H1 (cell line): ENCODE measurements around the gene OAS3. TPM values are rescaled to one million over a fixed set of nuclear protein-coding genes. Genes with fewer than 3 reads are reported as not detected.

Experiments used
- CTCF ChIA-PET: fragments of 300-600 bp; sonication (Branson Sonifier 250); formaldehyde crosslinking; loops from one replicate; lab custom pipeline; 2021; ENCODE audit not compliant: partially characterized antibody; lab: Charles Lee
- POLR2A ChIA-PET: fragments of 300-600 bp; sonication (Branson Sonifier 250); formaldehyde crosslinking; loops from one replicate; lab custom pipeline; 2021; ENCODE audit warnings: inconsistent platforms; ENCODE audit not compliant: partially characterized antibody; lab: Charles Lee
- DNase-seq, 2 experiments: peaks; one replicate each; pipeline versions ENCODE4 v3.0.0 to v3.0.0-alpha.2; 2010 to 2022; ENCODE audit warnings: low spot score in 2 of 2, low read depth in 1 of 2, mixed read lengths in 1 of 2
- FAIRE-seq: peaks from 2 replicates; lab custom pipeline; 2011; peaks lifted over from hg19 to GRCh38; lab: Jason Lieb, UNC
- H2AFZ ChIP-seq: 2 replicates; pipeline ENCODE4 v1.8.1; 2012; ENCODE audit warnings: low read length, inconsistent platforms
- H2AK5ac ChIP-seq: 2 replicates; pipeline ENCODE4 v1.6.1; 2013; ENCODE audit warnings: low read depth, low read length
- H2BK120ac ChIP-seq: replicated peaks from 2 replicates; pipeline ENCODE3; 2013; ENCODE audit warnings: low read depth, low read length, inconsistent platforms
- H2BK12ac ChIP-seq: 2 replicates; pipeline ENCODE4 v1.6.1; 2013; ENCODE audit warnings: low read depth, low read length
- H2BK15ac ChIP-seq: 2 replicates; pipeline ENCODE4 v1.6.1; 2013; ENCODE audit warnings: low read length
- H2BK20ac ChIP-seq: 2 replicates; pipeline ENCODE4 v1.6.1; 2013; ENCODE audit warnings: low read length
- H2BK5ac ChIP-seq: 2 replicates; pipeline ENCODE4 v1.6.1; 2013; ENCODE audit warnings: low read depth, low read length
- H3K14ac ChIP-seq: 2 replicates; pipeline ENCODE4 v1.6.1; 2013; ENCODE audit warnings: inconsistent platforms; ENCODE audit not compliant: insufficient read length
- H3K18ac ChIP-seq: 2 replicates; pipeline ENCODE4 v1.6.1; 2013; ENCODE audit warnings: low read length; ENCODE audit errors: extremely low read depth
- H3K23ac ChIP-seq: 2 replicates; pipeline ENCODE4 v1.6.1; 2013; ENCODE audit warnings: inconsistent platforms; ENCODE audit not compliant: insufficient read length
- H3K23me2 ChIP-seq: 2 replicates; pipeline ENCODE4 v1.6.1; 2013; ENCODE audit warnings: low read depth, low read length
- H3K27ac ChIP-seq: 2 replicates; pipeline ENCODE4 v1.6.1; 2011; ENCODE audit warnings: low read depth, low read length, inconsistent platforms
- H3K27me3 ChIP-seq, 4 experiments: replicated peaks in 1 of 4; 1 replicate in 1 of 4; 2 replicates in 3 of 4; pipeline versions ENCODE4 v1.6.1 to v1.8.1; 2011 to 2013; ENCODE audit warnings: low read length in 3 of 4, mild to moderate bottlenecking in 3 of 4, inconsistent platforms in 2 of 4, mixed read lengths in 2 of 4, moderate library complexity in 1 of 4; ENCODE audit not compliant: control insufficient read depth in 3 of 4, insufficient read depth in 3 of 4; ENCODE audit errors: extremely low read depth in 1 of 4
- H3K36me3 ChIP-seq, 4 experiments: 2 replicates each; pipeline versions ENCODE4 v1.6.1 to v1.8.1; 2011 to 2013; ENCODE audit warnings: mild to moderate bottlenecking in 4 of 4, low read length in 3 of 4, moderate library complexity in 2 of 4, control low read depth in 1 of 4, inconsistent platforms in 1 of 4; ENCODE audit not compliant: insufficient read depth in 4 of 4, control insufficient read depth in 2 of 4
- H3K4ac ChIP-seq: replicated peaks from 2 replicates; pipeline ENCODE3; 2013; ENCODE audit warnings: low read length, low read depth, mixed read lengths, inconsistent platforms; ENCODE audit not compliant: insufficient read length
- H3K4me1 ChIP-seq, 4 experiments: replicated peaks in 1 of 4; 1 replicate in 1 of 4; 2 replicates in 3 of 4; pipeline versions ENCODE4 v1.6.1 to v1.8.1; 2011 to 2013; ENCODE audit warnings: low read length in 3 of 4, inconsistent platforms in 2 of 4, mixed read lengths in 1 of 4; ENCODE audit not compliant: insufficient read depth in 4 of 4, control insufficient read depth in 3 of 4
- H3K4me2 ChIP-seq, 2 experiments: 2 replicates each; pipeline versions ENCODE4 v1.6.1 to v1.8.1; 2011 to 2013; ENCODE audit warnings: low read depth in 2 of 2, low read length in 2 of 2, control low read depth in 1 of 2, inconsistent platforms in 1 of 2, mild to moderate bottlenecking in 1 of 2; ENCODE audit not compliant: insufficient read depth in 1 of 2
- H3K4me3 ChIP-seq, 4 experiments: fragments of 200-600, 300-600 bp in 1 of 4; sonication (generic), shearing (Covaris generic), sonication (Bioruptor Twin) in 1 of 4; 2 replicates each; pipeline versions ENCODE4 v1.5.1 to v1.8.1; 2011 to 2016; ENCODE audit warnings: low read length in 4 of 4, low read depth in 3 of 4, control low read depth in 2 of 4, inconsistent platforms in 2 of 4, mild to moderate bottlenecking in 2 of 4, mixed read lengths in 1 of 4, moderate library complexity in 1 of 4; ENCODE audit not compliant: insufficient read depth in 2 of 4; ENCODE audit errors: extremely low read depth in 1 of 4
- H3K56ac ChIP-seq: replicated peaks from 2 replicates; pipeline ENCODE3; 2013; ENCODE audit warnings: low read depth, mild to moderate bottlenecking, mixed read lengths, low read length, inconsistent platforms; ENCODE audit not compliant: insufficient read length
- H3K79me1 ChIP-seq: 2 replicates; pipeline ENCODE4 v1.6.1; 2013; ENCODE audit warnings: low read depth, low read length, control low read depth
- H3K79me2 ChIP-seq, 2 experiments: 2 replicates each; pipeline versions ENCODE4 v1.6.1 to v1.8.1; 2012 to 2013; ENCODE audit warnings: low read length in 2 of 2, mild to moderate bottlenecking in 2 of 2, inconsistent platforms in 1 of 2; ENCODE audit not compliant: insufficient read depth in 2 of 2, control insufficient read depth in 1 of 2
- H3K9ac ChIP-seq, 4 experiments: replicated peaks in 1 of 4; 1 replicate in 1 of 4; 2 replicates in 3 of 4; pipeline versions ENCODE4 v1.6.1 to v1.8.1; 2011 to 2013; ENCODE audit warnings: low read depth in 3 of 4, low read length in 3 of 4, control low read depth in 2 of 4, mild to moderate bottlenecking in 2 of 4, moderate library complexity in 2 of 4, inconsistent platforms in 1 of 4; ENCODE audit errors: extremely low read depth in 1 of 4
- H3K9me3 ChIP-seq, 2 experiments: 2 replicates each; pipeline versions ENCODE4 v1.6.1 to v1.8.1; 2012 to 2013; ENCODE audit warnings: mild to moderate bottlenecking in 2 of 2, moderate library complexity in 2 of 2, control low read depth in 1 of 2, inconsistent platforms in 1 of 2, low read depth in 1 of 2, low read length in 1 of 2, mixed read lengths in 1 of 2; ENCODE audit not compliant: insufficient read depth in 2 of 2
- H4K20me1 ChIP-seq, 2 experiments: replicated peaks in 1 of 2; 2 replicates each; pipeline versions ENCODE3 to v1.8.1; 2011 to 2013; ENCODE audit warnings: inconsistent platforms in 2 of 2, low read length in 2 of 2, mild to moderate bottlenecking in 1 of 2; ENCODE audit not compliant: insufficient read depth in 2 of 2, control insufficient read depth in 1 of 2
- H4K5ac ChIP-seq: 2 replicates; pipeline ENCODE4 v1.6.1; 2013; ENCODE audit warnings: low read length, low read depth, mixed read lengths, inconsistent platforms; ENCODE audit not compliant: insufficient read length
- H4K8ac ChIP-seq: 2 replicates; pipeline ENCODE4 v1.8.0; 2013; ENCODE audit warnings: mild to moderate bottlenecking, moderate library complexity, low read length, inconsistent platforms; ENCODE audit not compliant: insufficient read depth; ENCODE audit errors: extremely low read depth
- H4K91ac ChIP-seq: replicated peaks from 2 replicates; pipeline ENCODE3; 2013; ENCODE audit warnings: low read length, mixed read lengths, inconsistent platforms; ENCODE audit not compliant: insufficient read length
- CREB1 ChIP-seq: IDR thresholded peaks from 2 replicates; pipeline ENCODE4 v1.6.1; 2012; ENCODE audit warnings: inconsistent platforms
- WGBS, 2 experiments: shearing (Covaris generic) in 1 of 2; methylation state at CpG; one replicate each; pipeline versions ENCODE4 v1.1.6 to v1.1.7; 2013 to 2015; ENCODE audit warnings: low lambda C conversion rate in 2 of 2, mixed read lengths in 2 of 2, inconsistent platforms in 1 of 2, low coverage in 1 of 2, missing lambda C conversion rate in 1 of 2; ENCODE audit not compliant: insufficient replicate concordance in 2 of 2, insufficient coverage in 1 of 2, insufficient read length in 1 of 2; ENCODE audit errors: extremely low coverage in 1 of 2, missing lambda C conversion rate in 1 of 2; 5-methylcytosine and 5-hydroxymethylcytosine counted together
- polyA plus RNA-seq, 7 experiments: library from polyadenylated mRNA; depleted of rRNA in 3 of 7; stranded (reverse) in 5 of 7; unstranded in 2 of 7; fragments of >200 nt in 5 of 7; fragments of 200-250 nt in 2 of 7; gene quantifications; 1 replicate in 5 of 7; 2 replicates in 1 of 7; 4 replicates in 1 of 7; pipeline versions ENCODE4 v1.2.1 to v1.2.3, GENCODE V29; 2011 to 2013; ENCODE audit warnings: missing spikeins in 2 of 7, mixed read lengths in 2 of 7
- total RNA-seq: library from RNA; stranded (reverse); fragmentation: NEBNext Ultra II Directional; extraction: Animal tissue kit (Norgen Biotek cat#: 25700); gene quantifications from 2 replicates; pipeline ENCODE4 v1.2.1, GENCODE V29; 2021

OAS3 gene
- total and polyA plus RNA-seq, 2 of the 8 experiments (the other 6 are each of a cell fraction or from before 2014, with no cell fraction given): 0.73 to 3.7 TPM

DNA sequence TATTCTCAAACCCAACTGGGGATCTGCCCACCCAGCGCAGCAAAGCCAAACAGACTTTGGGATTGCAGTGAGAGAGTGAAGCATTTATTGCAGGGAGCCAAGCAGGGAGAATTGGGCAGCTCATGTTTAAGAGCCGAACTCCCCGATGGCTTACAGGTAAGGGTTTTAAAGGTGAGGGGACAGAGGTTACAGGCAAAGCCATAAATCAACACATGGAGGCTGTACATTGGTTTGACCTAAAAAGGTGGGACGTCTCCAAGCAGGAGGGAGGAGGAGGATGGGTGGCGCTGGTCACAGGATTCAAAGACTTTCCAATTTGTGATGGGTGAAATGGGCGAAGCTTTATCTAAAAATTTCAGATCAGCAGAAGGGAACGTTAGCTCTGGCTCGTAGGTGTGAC lies 58.2 kb downstream of the OAS3 start:
- H3K27me3 ChIP-seq: no peaks in the 10 kb centered on the region
- TF ChIP-seq CREB1: no peak

More for the DNA sequence above, 58.2 kb downstream of the OAS3 start:
- Histone ChIP-seq H4K91ac (no peak overlapping the region), H3K79me1 (no peaks in the 10 kb centered on the region), H2BK120ac (no peak overlapping the region), H3K9ac (no peak overlapping the region; a peak in 1 of 7 replicates), H2AFZ (no peak overlapping the region), H2BK12ac (no peak overlapping the region), H3K4me2 (no peak overlapping the region), H3K36me3 (no peaks in the 10 kb centered on the region), H2BK15ac (no peak overlapping the region), H3K18ac (no peak overlapping the region), H2BK5ac (no peak overlapping the region), H3K56ac (no peak overlapping the region), H3K23ac (no peak overlapping the region), H3K4ac (no peak overlapping the region), H3K14ac (no peak overlapping the region), H3K9me3 (0 out of 4 replicates have a peak, but pooled peaks cover 0 to 3% of the 10 kb centered on the region in 2 experiments), H3K27ac (no peak overlapping the region), H3K79me2 (no peaks in the 10 kb centered on the region), H3K23me2 (peaks cover 3% of the 10 kb centered on the region; the same call in 1 of the 2 replicates), H4K20me1 (peaks cover 0 to 3% of the 10 kb centered on the region in 2 experiments), H2AK5ac (no peak overlapping the region), H3K4me3 (no peak overlapping the region), H3K4me1 (peaks cover 0 to 2% (median 0%) of the 10 kb centered on the region in 4 experiments; a peak in 1 of 7 replicates), H4K8ac (no peak overlapping the region), H2BK20ac (no peak overlapping the region), H4K5ac (no peak overlapping the region)
- FAIRE-seq (no peak), DNase-seq (no peak)
- CTCF ChIA-PET: interaction anchor here (2.2 to 15.8 kb wide), 4 partner anchors 11 to 103 kb away, joined by 5 to 202 read pairs (median 40); no protein-coding TSS in a partner anchor
- POLR2A ChIA-PET: interaction anchor here (0.8 kb wide), 1 partner anchor 101 kb away, joined by 3 read pairs; no protein-coding TSS in a partner anchor
- WGBS, 2 experiments: 91% methylated on average over 8 of the region's 8 CpGs; no CpG with 5 or more reads in 1 of the 2 experiments
